GM21717 (cell line): ENCODE measurements around the gene SMTNL1.

Experiments used
- ATAC-seq: cut with Tn5 transposase; IDR thresholded peaks from one replicate; pipeline ENCODE4 v1.9.1; 2021; ENCODE audit warnings: mild to moderate bottlenecking, moderate library complexity; ENCODE audit not compliant: unreplicated experiment

The SMTNL1 gene

GRCh38 chr11:57586711-57587245 lies 49.4 kb downstream of the SMTNL1 start:
- ATAC-seq: no peak

GRCh38 chr11:57588046-57588710 lies 50.8 kb downstream of the SMTNL1 start:
- ATAC-seq: no peak

- no peak for ATAC-seq
Observed at GRCh38 chr11:57596266-57596885, 59.0 kb downstream of the SMTNL1 start.

DNA sequence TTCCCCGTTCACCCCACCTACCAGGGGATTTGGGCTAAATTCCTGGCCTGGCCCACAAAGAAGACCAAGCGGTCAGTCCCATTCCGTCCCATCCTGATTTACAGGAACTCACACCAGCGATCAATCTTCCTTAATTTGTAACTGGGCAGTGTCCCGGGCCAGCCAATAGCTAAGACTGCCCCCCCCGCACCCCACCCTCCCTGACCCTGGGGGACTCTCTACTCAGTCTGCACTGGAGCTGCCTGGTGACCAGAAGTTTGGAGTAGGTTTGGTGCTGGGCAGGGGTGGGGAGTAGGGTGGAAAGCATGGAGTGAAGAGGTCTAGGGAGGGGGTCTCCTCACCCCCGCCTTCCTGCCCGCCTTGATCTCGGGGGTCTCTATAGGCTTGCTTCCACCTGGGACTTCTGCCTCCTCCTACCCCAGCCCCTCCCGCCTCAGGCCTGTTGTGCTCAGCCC lies 60.1 kb downstream of the SMTNL1 start, which contains the start of gene SERPING1:
SERPING1 (plus strand) TSS at position 225 of the 455 bp plus-strand sequence. CDS start 586 bp downstream, outside the sequence.
- no peak for ATAC-seq

GRCh38 chr11:57597916-57598830 lies 60.8 kb downstream of the SMTNL1 start:
- ATAC-seq: no peak

GRCh38 chr11:57598831-57599155 lies 61.4 kb downstream of the SMTNL1 start:
- no peak for ATAC-seq

GRCh38 chr11:57599381-57599780 lies 62.0 kb downstream of the SMTNL1 start:
- ATAC-seq: no peak
